ENCODE results near the gene EN2. TPM values are rescaled to one million over a fixed set of nuclear protein-coding genes. Genes with fewer than 3 reads are reported as not detected.

EN2 gene
- polyA plus RNA-seq, 4 donors = not detected

DNA sequence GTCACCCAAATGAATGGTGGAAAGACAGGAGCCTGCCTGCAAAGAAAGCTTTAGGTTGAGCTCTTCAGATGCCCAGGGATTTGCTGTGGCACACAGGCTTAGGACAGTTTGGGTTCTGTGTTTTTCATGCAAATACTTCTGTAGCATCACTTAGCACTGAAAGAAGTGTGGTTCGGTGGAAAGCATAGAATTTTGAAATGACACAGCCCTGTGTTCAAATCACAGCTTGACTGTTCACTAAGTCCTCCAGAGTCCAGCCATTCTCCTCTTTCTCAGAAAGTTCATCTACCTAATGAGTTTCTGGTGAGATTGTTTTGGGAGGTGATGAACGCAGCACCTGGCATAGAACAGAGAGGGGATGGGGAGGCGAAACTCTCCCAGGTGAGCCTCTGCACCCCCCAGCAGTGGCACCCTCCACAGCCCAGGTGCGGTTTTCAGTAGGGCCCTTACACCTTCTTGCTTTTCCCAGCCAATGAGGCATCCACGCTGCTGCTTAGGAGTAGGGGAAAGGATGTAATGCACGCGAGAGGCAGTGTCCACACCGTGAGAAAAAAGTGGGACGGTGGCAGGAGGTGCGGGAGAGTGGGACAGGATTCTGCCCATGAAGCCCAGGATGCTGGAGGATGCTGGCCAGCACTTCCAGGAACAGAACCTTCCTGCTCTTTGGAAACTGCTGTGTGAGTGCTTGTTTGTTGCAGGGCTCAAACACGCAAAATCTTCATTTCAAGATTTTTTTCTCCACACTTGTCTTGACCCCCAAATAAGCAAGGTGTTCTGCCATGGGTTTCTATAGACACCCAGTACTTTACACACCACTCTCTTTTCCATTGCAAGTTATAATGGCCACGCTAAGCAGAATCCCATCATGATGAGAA is 11.6 kb downstream of the EN2 start:
- WGBS, 3 donors = 7 to 11% (median 11%) methylated on average over 12 of the region's 12 CpGs
- DNase-seq (no peak), FAIRE-seq (no peak)
- H3K36me3 ChIP-seq (ENCODE audit: control insufficient read depth in 3 of 3, insufficient read depth in 2 of 3, low read depth in 1 of 3, low read length in 3 of 3) = no peaks in the 10 kb centered on the region
- H3K27me3 ChIP-seq (ENCODE audit: control insufficient read depth in 3 of 3, insufficient read depth in 3 of 3, low read length in 3 of 3) = peaks cover 22 to 99% (median 79%) of the 10 kb centered on the region in 3 donors
- H3K9me3 ChIP-seq (ENCODE audit: control insufficient read depth in 2 of 2, insufficient read depth in 1 of 2, low read depth in 1 of 2, low read length in 1 of 2) = peaks cover 0 to 3% of the 10 kb centered on the region in 2 donors
- no peak overlapping the region for H3K27ac ChIP-seq (ENCODE audit: low read depth in 1 of 3, low read length in 2 of 3)
- no peak overlapping the region for H3K4me3 ChIP-seq (ENCODE audit: low read depth in 1 of 3, low read length in 3 of 3)
- H3K4me1 ChIP-seq (ENCODE audit: control insufficient read depth in 3 of 3, insufficient read depth in 2 of 3, low read depth in 1 of 3, low read length in 2 of 3) = peaks cover 0 to 11% (median 0%) of the 10 kb centered on the region in 3 donors

DNA sequence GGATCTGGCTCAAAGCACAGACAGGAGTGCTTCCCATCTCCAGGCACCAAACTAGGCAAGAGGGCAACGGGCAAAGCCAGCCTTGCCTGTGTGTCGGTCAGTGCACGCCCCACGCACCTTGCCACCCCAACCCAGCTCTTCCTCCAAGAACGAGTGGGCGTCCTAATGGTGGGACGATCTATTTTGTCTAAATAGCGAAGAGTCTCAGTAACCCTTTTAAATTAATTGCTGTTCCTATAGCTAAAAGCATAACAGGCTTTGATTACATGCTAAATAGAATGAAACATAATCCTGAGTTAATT is 12.2 kb downstream of the EN2 start:
- Histone ChIP-seq H3K4me1 (ENCODE audit: control insufficient read depth in 3 of 3, insufficient read depth in 2 of 3, low read depth in 1 of 3, low read length in 2 of 3) (peaks cover 0 to 11% (median 0%) of the 10 kb centered on the region in 3 donors), H3K27ac (ENCODE audit: low read depth in 1 of 3, low read length in 2 of 3) (no peak overlapping the region), H3K27me3 (ENCODE audit: control insufficient read depth in 3 of 3, insufficient read depth in 3 of 3, low read length in 3 of 3) (peaks cover 22 to 97% (median 79%) of the 10 kb centered on the region in 3 donors), H3K4me3 (ENCODE audit: low read depth in 1 of 3, low read length in 3 of 3) (no peak overlapping the region), H3K36me3 (ENCODE audit: control insufficient read depth in 3 of 3, insufficient read depth in 2 of 3, low read depth in 1 of 3, low read length in 3 of 3) (no peaks in the 10 kb centered on the region), H3K9me3 (ENCODE audit: control insufficient read depth in 2 of 2, insufficient read depth in 1 of 2, low read depth in 1 of 2, low read length in 1 of 2) (peaks cover 0 to 3% of the 10 kb centered on the region in 2 donors)
- DNase-seq (no peak), FAIRE-seq (no peak)
- 19 to 33% (median 26%) methylated on average over 8 of the region's 8 CpGs for WGBS, 3 donors

DNA sequence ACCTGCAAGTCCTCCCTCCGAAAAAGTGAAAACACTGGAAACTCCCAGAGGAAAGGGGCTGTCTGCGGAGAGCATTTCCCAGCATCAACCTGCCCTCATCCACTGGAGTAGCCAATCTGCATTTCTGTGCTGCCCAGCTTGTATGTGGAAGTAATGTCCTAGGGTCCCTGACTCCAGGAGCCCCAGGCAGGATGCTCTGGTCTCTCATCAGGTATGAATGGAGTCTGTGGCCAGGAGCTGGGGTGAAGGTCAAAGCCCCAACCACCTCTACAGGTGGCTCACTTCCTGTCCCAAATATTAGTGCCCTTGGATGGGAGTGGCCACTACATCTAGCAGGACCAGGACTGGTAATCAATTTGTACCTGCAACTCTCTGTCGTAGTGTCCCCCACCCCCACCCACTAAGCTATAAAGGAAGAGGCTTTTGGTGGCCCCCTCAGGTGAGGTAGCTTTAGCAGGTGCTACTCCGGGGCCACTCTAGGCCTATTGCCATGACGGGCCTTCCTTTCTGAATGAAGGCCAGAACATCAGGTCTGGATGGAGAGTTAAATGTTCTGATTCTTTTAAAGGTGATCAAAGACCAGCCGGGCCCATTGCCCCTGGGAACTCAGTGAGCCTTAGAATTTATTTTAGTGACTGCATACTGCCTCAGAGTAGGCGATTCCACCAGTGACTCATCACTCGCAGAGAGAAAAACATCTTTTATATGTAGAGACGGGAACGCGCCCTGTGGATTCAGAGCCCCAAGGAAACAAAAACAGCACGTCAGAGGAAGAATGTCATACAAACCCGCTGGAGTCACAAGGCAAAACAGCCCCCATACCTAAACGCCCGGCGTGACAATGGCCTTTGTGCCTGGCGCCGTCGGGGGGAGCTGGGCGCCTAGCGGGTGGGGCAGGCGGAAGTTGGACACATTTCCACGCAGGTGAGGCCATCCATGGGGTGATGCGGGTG is 13.0 kb downstream of the EN2 start:
- Histone ChIP-seq H3K4me3 (ENCODE audit: low read depth in 1 of 3, low read length in 3 of 3) (no peak overlapping the region), H3K27ac (ENCODE audit: low read depth in 1 of 3, low read length in 2 of 3) (no peak overlapping the region), H3K36me3 (ENCODE audit: control insufficient read depth in 3 of 3, insufficient read depth in 2 of 3, low read depth in 1 of 3, low read length in 3 of 3) (no peaks in the 10 kb centered on the region), H3K27me3 (ENCODE audit: control insufficient read depth in 3 of 3, insufficient read depth in 3 of 3, low read length in 3 of 3) (peaks cover 24 to 97% (median 81%) of the 10 kb centered on the region in 3 donors), H3K9me3 (ENCODE audit: control insufficient read depth in 2 of 2, insufficient read depth in 1 of 2, low read depth in 1 of 2, low read length in 1 of 2) (peaks cover 0 to 6% of the 10 kb centered on the region in 2 donors), H3K4me1 (ENCODE audit: control insufficient read depth in 3 of 3, insufficient read depth in 2 of 3, low read depth in 1 of 3, low read length in 2 of 3) (peaks cover 0 to 11% (median 0%) of the 10 kb centered on the region in 3 donors)
- WGBS, 3 donors = 3 to 7% (median 4%) methylated on average over 24 of the region's 24 CpGs
- DNase-seq = no peak
- no peak for FAIRE-seq

DNA sequence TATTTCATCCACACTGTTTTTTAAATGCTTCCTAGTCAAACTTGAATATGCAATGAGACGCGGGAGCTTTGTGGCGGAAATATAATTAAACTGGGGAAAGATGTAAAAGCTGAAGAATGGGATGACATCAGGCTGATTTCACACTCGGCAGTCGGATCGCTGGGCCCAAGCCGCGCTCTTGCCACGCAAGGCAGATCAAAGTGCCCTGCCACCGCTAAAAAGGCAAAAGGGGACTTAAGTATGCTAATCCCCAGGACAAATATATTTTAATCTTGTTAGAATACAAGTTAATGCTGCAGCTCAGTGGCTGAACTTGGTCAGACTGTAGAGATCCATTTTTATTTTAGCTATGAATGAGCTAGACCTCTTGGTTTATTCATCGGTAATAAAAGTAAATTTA is 13.8 kb downstream of the EN2 start:
- no peak overlapping the region for H3K4me3 ChIP-seq (ENCODE audit: low read depth in 1 of 3, low read length in 3 of 3)
- H3K9me3 ChIP-seq (ENCODE audit: control insufficient read depth in 2 of 2, insufficient read depth in 1 of 2, low read depth in 1 of 2, low read length in 1 of 2) = peaks cover 0 to 6% of the 10 kb centered on the region in 2 donors
- 10 to 14% (median 10%) methylated on average over 11 of the region's 11 CpGs for WGBS, 3 donors
- DNase-seq (no peak), FAIRE-seq (no peak)
- peaks cover 19 to 95% (median 73%) of the 10 kb centered on the region in 3 donors for H3K27me3 ChIP-seq (ENCODE audit: control insufficient read depth in 3 of 3, insufficient read depth in 3 of 3, low read length in 3 of 3)
- peaks cover 0 to 4% (median 0%) of the 10 kb centered on the region in 3 donors for H3K4me1 ChIP-seq (ENCODE audit: control insufficient read depth in 3 of 3, insufficient read depth in 2 of 3, low read depth in 1 of 3, low read length in 2 of 3)
- H3K36me3 ChIP-seq (ENCODE audit: control insufficient read depth in 3 of 3, insufficient read depth in 2 of 3, low read depth in 1 of 3, low read length in 3 of 3) = no peaks in the 10 kb centered on the region
- H3K27ac ChIP-seq (ENCODE audit: low read depth in 1 of 3, low read length in 2 of 3) = no peak overlapping the region

DNA sequence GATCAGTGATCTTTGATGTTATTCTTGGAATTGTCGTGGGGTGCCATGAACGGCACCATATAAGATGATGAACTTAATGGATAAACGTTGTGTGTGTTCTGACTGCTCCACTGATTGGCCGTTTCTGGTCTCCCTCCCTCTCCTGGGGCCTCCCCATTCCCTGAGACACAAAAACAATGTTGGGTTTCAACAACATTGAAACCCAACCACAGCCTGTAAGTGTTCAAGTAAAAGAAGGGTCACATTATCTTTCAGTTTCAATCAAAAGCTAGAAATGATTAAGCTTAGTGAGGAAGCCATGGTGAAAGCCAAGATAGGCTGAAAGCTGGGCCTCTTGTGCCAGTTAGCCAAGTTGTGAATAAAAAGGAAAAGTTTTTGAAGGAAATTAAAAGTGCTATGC is 19.5 kb downstream of the EN2 start:
- H3K27ac ChIP-seq (ENCODE audit: low read depth in 1 of 3, low read length in 2 of 3) = no peak overlapping the region
- H3K4me1 ChIP-seq (ENCODE audit: control insufficient read depth in 3 of 3, insufficient read depth in 2 of 3, low read depth in 1 of 3, low read length in 2 of 3) = no peaks in the 10 kb centered on the region
- 56 to 63% (median 57%) methylated on average over 4 of the region's 4 CpGs for WGBS, 3 donors
- FAIRE-seq (no peak), DNase-seq (no peak)
- H3K36me3 ChIP-seq (ENCODE audit: control insufficient read depth in 3 of 3, insufficient read depth in 2 of 3, low read depth in 1 of 3, low read length in 3 of 3) = no peaks in the 10 kb centered on the region
- H3K4me3 ChIP-seq (ENCODE audit: low read depth in 1 of 3, low read length in 3 of 3) = no peak overlapping the region
- peaks cover 6 to 74% (median 35%) of the 10 kb centered on the region in 3 donors for H3K27me3 ChIP-seq (ENCODE audit: control insufficient read depth in 3 of 3, insufficient read depth in 3 of 3, low read length in 3 of 3)
- peaks cover 0 to 6% of the 10 kb centered on the region in 2 donors for H3K9me3 ChIP-seq (ENCODE audit: control insufficient read depth in 2 of 2, insufficient read depth in 1 of 2, low read depth in 1 of 2, low read length in 1 of 2)

DNA sequence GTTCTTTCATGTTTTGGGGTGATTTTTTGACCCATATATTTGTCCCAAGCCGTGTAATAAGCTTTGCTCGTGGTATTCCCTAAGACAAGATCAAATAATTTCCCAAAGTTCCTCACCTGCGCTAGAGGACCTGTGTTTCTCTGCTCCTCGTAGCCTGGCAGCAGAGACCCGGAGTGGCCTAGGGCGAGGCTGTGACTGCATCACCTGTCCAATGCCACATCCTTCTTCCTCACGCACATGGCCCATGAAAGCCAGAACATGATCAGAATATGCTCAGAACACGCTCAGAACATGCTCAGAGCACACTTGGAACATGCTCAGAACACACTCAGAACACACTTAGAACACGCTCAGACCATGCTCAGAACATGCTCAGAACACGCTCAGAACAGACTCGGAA is 23.8 kb downstream of the EN2 start:
- DNase-seq = no peak
- Histone ChIP-seq H3K27me3 (ENCODE audit: control insufficient read depth in 3 of 3, insufficient read depth in 3 of 3, low read length in 3 of 3) (peaks cover 0 to 64% (median 12%) of the 10 kb centered on the region in 3 donors), H3K36me3 (ENCODE audit: control insufficient read depth in 3 of 3, insufficient read depth in 2 of 3, low read depth in 1 of 3, low read length in 3 of 3) (no peaks in the 10 kb centered on the region), H3K4me1 (ENCODE audit: control insufficient read depth in 3 of 3, insufficient read depth in 2 of 3, low read depth in 1 of 3, low read length in 2 of 3) (no peaks in the 10 kb centered on the region), H3K27ac (ENCODE audit: low read depth in 1 of 3, low read length in 2 of 3) (no peak overlapping the region), H3K9me3 (ENCODE audit: control insufficient read depth in 2 of 2, insufficient read depth in 1 of 2, low read depth in 1 of 2, low read length in 1 of 2) (no peaks in the 10 kb centered on the region), H3K4me3 (ENCODE audit: low read depth in 1 of 3, low read length in 3 of 3) (no peak overlapping the region)
- WGBS, 3 donors = 75 to 90% (median 81%) methylated on average over 11 of the region's 11 CpGs
- FAIRE-seq = no peak

DNA sequence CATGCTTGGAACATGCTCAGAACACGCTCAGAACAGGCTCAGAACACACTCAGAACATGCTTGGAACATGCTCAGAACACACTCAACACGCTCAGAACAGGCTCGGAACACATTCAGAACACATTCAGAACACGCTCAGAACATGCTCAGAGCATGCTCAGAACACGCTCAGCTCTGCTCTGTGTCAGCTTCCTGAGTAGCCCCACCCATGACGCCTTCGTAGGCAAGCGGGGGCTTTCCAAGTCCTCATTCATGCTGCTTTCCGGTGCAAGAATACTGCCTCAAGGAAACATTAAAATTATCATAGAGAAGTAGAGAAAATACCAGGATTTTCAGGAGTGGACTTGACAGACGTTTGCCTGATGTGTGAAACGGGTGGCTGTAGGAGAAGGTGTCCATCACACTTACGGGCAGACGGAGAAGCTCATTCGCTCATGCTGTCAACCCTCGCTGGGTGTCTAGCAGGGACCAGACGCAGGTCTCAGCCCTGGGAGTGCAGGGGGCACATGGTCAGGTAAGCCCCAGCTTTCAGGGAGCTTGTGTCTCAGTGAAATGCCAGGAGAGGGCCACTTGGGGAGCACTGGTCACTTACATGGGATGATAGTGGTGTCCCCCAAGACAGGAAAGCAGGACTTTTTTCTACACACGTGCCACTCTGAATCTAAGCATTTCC is 24.7 kb downstream of the EN2 start:
- no peak overlapping the region for H3K27ac ChIP-seq (ENCODE audit: low read depth in 1 of 3, low read length in 2 of 3)
- H3K4me1 ChIP-seq (ENCODE audit: control insufficient read depth in 3 of 3, insufficient read depth in 2 of 3, low read depth in 1 of 3, low read length in 2 of 3) = no peaks in the 10 kb centered on the region
- no peak overlapping the region for H3K4me3 ChIP-seq (ENCODE audit: low read depth in 1 of 3, low read length in 3 of 3)
- no peak for FAIRE-seq
- no peaks in the 10 kb centered on the region for H3K9me3 ChIP-seq (ENCODE audit: control insufficient read depth in 2 of 2, insufficient read depth in 1 of 2, low read depth in 1 of 2, low read length in 1 of 2)
- DNase-seq = no peak
- WGBS, 3 donors = 66 to 70% (median 68%) methylated on average over 17 of the region's 17 CpGs
- H3K36me3 ChIP-seq (ENCODE audit: control insufficient read depth in 3 of 3, insufficient read depth in 2 of 3, low read depth in 1 of 3, low read length in 3 of 3) = no peaks in the 10 kb centered on the region
- H3K27me3 ChIP-seq (ENCODE audit: control insufficient read depth in 3 of 3, insufficient read depth in 3 of 3, low read length in 3 of 3) = peaks cover 0 to 61% (median 12%) of the 10 kb centered on the region in 3 donors

DNA sequence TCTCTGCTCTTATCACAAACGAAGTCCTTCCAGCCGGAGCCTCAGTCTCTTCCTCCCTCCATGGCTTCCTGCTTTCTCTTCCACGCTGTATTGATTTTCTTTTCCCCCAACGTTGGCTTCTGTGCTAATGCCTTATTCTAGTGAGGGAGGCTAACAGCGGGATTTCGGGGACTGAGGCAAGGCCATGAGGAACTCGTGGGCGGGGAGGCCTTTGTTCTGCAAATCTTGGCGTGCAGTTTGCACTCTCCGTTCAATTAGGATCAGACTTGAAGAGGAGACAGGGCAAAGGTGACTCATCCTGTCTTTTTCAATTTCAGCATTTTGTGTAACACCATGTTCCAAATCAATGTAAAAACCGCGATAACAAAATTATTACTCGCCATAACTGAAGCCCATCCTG is 25.3 kb downstream of the EN2 start:
- Histone ChIP-seq H3K4me1 (ENCODE audit: control insufficient read depth in 3 of 3, insufficient read depth in 2 of 3, low read depth in 1 of 3, low read length in 2 of 3) (no peaks in the 10 kb centered on the region), H3K4me3 (ENCODE audit: low read depth in 1 of 3, low read length in 3 of 3) (no peak overlapping the region), H3K9me3 (ENCODE audit: control insufficient read depth in 2 of 2, insufficient read depth in 1 of 2, low read depth in 1 of 2, low read length in 1 of 2) (no peaks in the 10 kb centered on the region), H3K27ac (ENCODE audit: low read depth in 1 of 3, low read length in 2 of 3) (no peak overlapping the region), H3K36me3 (ENCODE audit: control insufficient read depth in 3 of 3, insufficient read depth in 2 of 3, low read depth in 1 of 3, low read length in 3 of 3) (no peaks in the 10 kb centered on the region), H3K27me3 (ENCODE audit: control insufficient read depth in 3 of 3, insufficient read depth in 3 of 3, low read length in 3 of 3) (peaks cover 0 to 57% (median 12%) of the 10 kb centered on the region in 3 donors)
- FAIRE-seq (no peak), DNase-seq (no peak)
- 28 to 32% (median 31%) methylated on average over 13 of the region's 13 CpGs for WGBS, 3 donors

All from small intestine (tissue), 7 donors.